ELF-1 (cell line): ENCODE measurements around the gene SMOC1.

ENCODE experiments used
- DNase-seq: peaks from one replicate; pipeline ENCODE4 v3.0.0-alpha.2; 2016; ENCODE audit warnings: low read depth, low spot score

Gene SMOC1

GRCh38 chr14:69861025-69861569, 18.1 kb upstream of the SMOC1 start:
- no peak for DNase-seq

GRCh38 chr14:69863083-69863482, 16.1 kb upstream of the SMOC1 start:
- DNase-seq, result no peak

GRCh38 chr14:69865701-69866365, 13.4 kb upstream of the SMOC1 start:
- DNase-seq, result no peak

DNA sequence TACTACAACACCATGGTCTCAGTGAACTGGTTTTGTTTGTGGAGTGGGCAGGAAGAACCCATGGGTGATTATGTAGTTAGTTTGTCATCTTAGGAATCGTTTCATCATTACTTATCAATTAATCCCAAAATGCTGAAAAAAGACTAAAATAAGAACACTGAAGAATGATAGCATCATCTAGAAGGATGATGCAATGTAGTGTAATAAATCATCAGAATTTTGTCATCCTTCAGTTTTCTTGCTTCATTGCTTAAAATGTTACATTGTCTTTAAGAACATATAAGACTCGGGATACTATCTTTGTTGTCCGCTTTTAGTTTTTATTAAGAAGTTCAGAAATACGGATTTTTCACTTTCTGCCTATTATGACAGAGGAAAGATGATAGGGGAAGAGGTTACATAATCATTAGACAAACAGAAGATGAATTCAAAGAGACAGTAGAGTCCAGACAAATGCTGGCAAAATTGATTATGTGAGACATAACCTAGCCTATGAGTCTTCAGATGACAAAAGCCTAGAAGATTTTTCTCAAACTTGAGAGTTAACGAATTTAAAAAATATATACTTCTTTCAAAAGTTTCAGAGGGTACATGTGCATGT, 10.8 kb upstream of the SMOC1 start:
- DNase-seq, result no peak

GRCh38 chr14:69870613-69871012, 8.6 kb upstream of the SMOC1 start:
- no peak for DNase-seq

- no peak for DNase-seq
Measured at GRCh38 chr14:69873877-69874780, 5.1 kb upstream of the SMOC1 start.

- no peak for DNase-seq
Measured at GRCh38 chr14:69876221-69876847, 2.9 kb upstream of the SMOC1 start.

DNA sequence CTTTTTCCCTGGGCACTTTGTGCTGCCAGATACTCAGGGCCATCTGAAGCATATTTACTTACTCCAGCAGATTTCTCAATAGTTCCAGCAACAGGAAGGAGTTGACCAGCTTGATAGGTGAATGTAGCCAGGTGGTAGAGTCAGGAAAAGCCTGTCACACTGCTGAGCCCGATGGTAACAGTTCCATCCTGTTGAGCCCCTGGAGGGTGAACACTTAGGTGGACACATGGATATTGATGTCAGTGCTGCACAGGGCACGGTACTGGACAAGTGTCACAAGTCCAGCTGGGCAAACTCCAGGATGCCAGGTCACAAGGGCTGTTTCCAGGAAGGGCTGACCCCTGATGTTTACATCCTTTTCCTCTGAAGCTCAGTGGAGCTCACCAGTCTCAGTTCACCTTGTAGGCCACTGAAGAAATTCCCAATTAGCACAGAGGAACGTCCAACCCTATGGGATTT, 2.3 kb upstream of the SMOC1 start:
- no peak for DNase-seq

DNA sequence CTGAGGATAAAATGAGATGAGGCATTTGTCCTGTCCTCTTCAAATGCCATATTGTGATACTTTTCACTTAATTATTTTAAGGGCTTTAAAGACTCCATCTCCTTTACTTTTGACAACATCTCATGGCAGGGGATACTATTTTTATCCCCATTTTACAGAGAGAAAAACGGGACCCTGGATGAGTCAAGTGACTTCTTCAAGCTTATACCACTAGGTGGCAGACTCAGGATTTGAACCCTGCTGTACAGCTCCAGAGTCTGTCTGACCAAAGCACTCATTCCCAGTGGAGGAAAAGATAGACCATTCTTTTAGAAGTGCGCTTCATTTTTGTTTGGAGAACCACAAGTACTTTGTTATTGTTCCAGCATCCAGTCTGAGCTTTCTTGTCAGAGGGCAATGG, 1.7 kb upstream of the SMOC1 start:
- no peak for DNase-seq

- DNase-seq, result no peak
Measured at GRCh38 chr14:69878251-69878650, 965 bp upstream of the SMOC1 start.

- peak; percentile 19 for DNase-seq
Measured at GRCh38 chr14:69880044-69880487, 850 bp downstream of the SMOC1 start.

- peak; percentile 10 for DNase-seq
Measured at GRCh38 chr14:69880893-69881292, 1.7 kb downstream of the SMOC1 start.

DNA sequence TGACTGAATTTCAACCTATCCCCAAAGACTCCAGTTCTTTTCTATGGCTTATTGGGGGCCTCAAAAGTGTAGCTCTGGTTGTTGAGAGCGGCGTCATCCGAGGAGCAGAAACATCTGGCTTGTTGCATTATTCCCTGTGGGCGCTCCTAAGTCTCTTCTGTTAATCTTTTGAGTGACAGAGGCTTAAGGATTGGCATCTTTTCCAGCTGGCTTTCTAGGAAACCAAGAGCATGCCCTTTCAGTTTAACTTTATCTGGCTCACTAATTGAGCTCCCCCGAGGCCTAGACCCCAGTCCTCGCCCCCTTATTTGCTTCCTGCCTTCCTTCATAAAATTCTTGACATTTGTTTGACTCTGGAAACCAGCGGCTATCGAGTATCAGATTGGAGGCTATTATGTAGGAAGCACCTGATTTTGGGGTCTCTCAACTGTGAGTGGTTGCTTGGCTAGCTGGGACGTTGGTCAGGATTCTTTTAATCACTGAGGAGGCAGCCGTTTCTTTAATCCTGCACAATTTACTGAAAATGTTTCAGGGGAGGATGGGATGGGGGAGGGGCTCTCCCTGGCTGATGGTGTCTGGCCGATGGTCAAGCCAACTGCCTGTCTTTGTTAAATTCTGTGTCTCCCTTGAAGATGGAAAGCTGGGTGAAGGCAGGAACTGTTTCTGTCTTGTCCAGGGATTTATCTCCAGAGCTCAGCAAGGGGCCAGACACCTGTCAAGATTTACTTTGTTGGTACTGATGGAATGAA, 3.1 kb downstream of the SMOC1 start:
- DNase-seq, result no peak

DNA sequence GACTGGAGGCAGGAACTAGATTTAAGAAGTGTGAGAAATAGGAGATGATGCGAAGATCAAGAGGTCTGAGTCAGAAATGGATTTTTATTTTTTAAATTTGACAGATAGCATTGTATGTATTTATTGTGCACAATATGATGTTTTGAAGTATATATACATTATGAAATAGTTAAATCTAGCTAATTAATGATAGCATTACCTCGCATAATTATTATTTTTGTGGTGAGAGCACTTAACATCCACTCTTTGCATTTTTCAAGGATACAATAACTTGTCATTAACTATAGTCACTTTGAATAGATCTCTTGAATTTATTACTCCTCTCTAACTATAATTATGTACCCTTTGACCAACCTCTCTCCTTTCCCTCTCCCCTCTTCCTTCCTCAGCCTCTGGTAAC, 3.7 kb downstream of the SMOC1 start:
- DNase-seq, result no peak

DNA sequence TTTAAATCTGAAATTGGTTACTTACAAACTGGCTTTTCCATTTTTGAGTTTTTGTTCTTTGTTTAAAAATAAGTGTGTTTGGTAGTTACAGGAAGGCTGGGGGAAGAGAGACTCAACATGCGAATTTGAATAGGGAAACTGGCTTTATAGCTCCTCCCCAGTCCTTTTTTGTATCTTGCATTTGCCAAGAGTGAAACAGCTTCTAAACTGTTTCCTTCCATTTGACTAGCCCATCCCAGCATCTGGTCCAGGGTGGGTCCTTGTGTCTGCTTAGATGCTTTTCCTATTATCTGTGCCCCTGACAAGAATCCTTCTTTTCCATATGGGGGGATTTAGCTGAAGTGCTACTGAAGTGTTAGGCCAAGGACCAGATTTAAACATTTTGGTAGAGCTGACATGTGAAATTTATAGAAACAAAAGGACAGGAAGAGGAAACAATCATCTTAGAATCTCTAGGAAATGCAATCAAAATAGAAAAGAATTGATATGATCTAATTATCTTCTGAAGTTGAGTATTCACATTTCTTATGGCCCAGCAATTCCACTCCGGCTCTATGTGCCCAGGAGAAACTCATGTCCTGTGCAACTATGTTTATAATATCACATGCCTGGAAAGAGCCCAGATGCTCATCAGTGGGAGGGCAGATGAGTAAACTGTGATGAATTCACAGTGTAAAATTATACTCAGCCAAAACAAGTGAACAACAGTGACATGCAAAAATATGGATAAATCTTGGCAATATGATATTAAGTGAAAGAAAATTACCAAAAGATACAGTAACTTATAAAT, 7.4 kb downstream of the SMOC1 start:
- no peak for DNase-seq

GRCh38 chr14:69887740-69888657, 8.8 kb downstream of the SMOC1 start:
- no peak for DNase-seq

GRCh38 chr14:69891422-69891821, 12.2 kb downstream of the SMOC1 start:
- DNase-seq, result peak; percentile 13

GRCh38 chr14:69895109-69895508, 15.9 kb downstream of the SMOC1 start:
- no peak for DNase-seq

GRCh38 chr14:69896080-69896479, 16.9 kb downstream of the SMOC1 start:
- no peak for DNase-seq
